GM19035 (cell line): Measurements from ENCODE around the gene P2RX6.
A peak's percentile ranks its signal among the peaks of the same experiment; 100 is the strongest.

Experiments
- ATAC-seq: cut with Tn5 transposase; IDR thresholded peaks from one replicate; pipeline ENCODE4 v1.9.1; 2021; ENCODE audit not compliant: unreplicated experiment

The P2RX6 gene

DNA sequence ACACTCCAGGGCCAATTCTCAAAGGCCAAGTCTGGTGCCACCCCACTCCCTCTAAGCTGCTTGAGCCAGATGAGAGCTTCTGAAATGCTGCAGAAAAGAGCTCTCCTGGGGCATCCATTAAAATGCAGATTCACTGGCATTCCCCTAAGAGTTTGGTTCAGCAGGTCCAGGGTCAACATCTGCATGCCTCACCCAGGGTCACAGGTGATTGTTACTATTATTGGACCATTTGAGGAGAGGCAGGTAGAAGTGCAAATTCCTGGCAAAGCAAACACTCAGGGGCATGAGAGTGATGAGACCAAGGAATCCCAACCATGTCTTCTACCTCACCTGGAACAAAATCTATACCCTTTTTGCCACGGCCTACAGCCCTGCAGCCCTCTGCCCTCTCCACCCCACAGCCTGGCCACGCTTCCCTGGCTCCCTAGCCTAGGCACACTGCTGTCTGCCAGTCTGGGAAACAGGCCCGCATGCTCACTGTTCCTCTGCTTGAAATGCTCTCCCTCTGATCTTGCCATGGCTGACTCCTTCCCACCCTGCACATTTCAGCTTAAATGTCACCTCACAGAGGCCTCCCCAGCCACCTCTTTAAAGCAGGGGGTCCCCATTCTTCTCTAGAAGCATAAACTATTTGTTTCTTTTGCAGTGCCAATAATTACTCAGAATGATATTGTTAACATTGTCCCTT lies 4.4 kb upstream of the P2RX6 start:
- no peak for ATAC-seq

DNA sequence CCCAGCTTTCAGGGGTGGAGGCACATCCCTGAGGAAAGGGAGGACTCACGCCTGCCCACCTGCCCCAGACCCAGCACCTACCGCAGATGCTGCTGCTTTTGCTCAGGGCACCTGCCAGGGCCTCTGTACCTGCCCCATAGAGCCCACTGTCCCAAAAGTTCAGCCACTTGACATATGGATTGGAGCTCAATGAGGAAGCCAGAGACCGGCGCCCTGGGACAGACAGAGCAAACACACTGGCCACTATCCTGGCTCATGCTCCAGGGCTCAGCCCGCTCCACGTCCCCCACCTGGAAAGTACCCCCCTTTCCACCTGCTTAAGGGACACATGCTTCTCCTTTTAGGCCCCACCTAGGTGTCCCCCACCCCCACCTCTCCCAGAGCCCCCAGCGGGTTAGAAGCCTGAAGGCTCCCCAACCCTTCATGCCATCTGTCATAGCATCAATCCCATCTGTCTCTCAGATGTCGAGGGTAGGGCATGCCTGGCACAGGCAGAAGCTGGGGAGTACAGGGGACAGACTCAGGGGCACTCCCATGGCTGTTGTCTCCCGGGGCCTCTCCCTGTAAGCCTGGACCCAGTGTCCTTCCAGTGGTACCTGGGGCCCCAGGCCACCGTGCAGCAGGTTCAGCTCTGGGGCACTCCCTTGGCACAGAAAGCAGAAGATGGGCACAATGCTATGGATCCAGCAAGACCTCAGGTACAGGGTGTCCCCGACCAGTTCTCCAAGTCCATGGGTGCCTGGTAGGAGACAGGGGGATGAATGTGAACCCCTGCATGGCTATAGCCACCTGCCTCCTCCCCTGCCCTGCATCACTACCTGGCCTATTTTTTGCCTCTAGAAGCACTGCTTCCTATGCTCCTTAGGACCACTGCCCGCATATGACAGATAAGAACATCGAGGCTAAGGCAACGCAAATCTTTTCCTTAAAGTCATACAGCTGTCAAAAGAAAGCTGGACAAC lies 2.2 kb upstream of the P2RX6 start:
- no peak for ATAC-seq

DNA sequence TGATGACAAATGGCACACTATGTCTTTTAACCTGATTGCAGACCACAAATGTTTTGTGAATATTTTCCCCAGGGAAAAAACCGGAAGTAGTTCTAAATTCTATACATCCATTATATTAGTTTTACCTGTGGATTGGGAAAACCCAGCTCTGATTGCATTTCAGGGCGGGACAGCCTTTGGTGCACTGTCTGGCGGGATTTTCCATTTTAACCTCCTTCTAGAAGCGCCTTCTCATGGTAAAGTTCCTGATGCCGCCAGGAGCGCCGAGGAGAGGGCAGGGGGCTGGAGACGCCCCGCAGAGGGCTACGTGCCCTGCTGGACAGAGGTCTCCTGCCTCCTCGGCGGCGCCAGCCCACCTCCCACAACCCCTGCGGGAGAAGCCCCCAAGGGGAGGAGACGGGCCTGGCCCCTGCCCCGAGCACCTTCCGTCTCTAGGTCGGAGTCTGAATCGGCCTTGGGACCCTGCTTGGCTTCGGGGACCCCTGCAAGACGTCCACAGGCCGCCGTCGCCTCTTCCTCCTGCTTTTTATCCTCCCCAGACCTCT lies 1.2 kb upstream of the P2RX6 start:
- peak; percentile 19 for ATAC-seq

DNA sequence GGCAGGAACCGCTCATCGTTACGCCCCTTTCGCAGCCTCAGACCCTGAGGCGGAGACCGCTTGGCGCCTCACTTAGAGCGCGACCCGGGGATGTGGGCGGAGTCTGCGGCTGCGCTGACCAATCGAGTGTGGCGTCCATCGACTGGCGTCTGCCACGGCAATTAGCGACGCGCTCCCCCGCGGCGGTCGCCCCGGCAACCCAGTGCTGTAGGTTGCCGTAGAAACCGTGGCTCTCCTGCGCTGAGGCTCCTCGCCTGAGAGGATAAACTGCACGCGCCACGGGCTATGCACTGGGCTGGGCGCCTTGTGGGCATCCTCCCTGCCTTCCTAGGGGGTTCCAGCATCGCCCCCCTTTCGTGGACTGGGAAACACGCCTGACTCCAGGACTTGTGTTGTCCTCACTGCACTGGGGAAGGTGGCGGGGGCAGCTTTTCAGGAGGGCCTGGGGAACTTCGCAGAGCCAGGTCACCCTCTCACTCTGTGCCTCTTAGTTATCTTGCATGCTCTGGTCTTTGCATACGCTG lies 701 bp upstream of the P2RX6 start:
- peak; percentile 87 for ATAC-seq

- ATAC-seq: no peak
Measured at GRCh38 chr22:21015466-21016006, 571 bp downstream of the P2RX6 start.

- ATAC-seq: no peak
Measured at GRCh38 chr22:21016644-21017420, 1.9 kb downstream of the P2RX6 start.

DNA sequence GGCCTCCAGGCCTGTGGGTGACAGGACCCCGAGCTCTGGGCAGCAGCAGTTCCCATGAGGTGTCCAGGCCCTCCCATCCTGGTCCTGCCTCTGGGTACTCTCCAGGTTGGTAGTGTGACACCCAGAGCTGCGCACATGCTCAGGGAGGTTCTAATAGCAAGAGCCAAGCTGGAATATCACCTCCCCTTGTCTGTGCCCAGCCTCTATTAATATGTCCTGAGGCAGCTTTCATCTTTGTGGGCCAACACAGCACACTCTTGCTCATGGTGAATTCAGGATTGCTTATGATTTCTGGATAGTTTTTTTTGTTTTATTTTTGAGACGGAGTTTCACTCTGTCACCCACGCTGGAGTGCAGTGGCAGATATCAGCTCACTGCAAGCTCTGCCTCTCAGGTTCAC lies 3.3 kb downstream of the P2RX6 start:
- ATAC-seq: no peak

GRCh38 chr22:21020802-21021429 lies 6.0 kb downstream of the P2RX6 start:
- ATAC-seq: no peak

- ATAC-seq: no peak
Measured at GRCh38 chr22:21022507-21022906, 7.5 kb downstream of the P2RX6 start.

GRCh38 chr22:21022955-21023614 lies 8.1 kb downstream of the P2RX6 start:
- ATAC-seq: no peak

DNA sequence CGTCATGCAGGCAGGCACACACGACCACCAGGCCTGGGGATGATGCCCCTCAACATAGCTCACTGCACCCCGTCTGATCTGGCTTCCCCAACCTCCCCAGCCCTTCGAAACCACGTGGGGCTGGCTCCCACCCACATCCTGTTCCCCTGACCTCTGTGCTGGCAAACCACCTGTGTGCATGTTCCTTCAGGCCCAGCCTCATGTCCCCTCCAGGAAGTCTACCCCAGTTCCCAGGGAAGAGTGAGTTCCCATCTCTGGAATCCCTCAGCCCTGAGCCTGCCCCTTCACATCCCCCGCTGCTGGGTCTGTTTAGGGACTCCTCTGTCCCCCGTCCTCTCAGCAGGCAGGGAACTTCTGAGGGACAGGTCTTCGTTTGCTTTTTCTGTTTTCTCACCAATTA lies 10.3 kb downstream of the P2RX6 start:
- no peak for ATAC-seq

GRCh38 chr22:21025763-21026755 lies 11.1 kb downstream of the P2RX6 start:
- ATAC-seq: no peak

GRCh38 chr22:21026783-21027692 lies 12.1 kb downstream of the P2RX6 start:
- no peak for ATAC-seq

GRCh38 chr22:21028277-21029251 lies 13.6 kb downstream of the P2RX6 start:
- ATAC-seq: no peak

DNA sequence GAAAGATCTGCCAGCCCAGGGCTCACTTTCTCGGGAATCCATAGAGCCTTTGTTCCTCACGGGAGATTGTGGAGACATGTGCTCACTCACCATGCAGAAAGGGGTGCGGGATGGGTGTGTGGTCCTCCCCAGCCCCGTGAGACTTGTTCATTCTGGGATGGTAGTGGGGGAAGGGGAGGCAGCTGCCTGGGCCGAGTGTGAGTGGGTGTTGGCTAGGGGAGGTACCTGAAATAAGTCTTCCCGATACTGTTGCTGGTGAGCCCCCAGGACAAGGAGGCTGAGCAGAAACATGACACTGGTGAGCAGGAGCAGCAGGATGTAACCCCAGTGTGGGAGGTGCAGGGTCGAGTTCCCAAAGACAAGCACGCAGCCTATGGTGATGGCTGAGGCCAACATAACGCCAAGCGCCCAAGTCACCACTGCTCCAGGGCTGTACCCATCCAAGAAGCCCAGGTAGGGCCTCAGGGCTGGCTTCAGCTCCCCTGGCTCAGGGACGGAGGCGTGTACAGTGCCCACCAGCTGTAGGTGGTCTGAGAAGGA lies 14.6 kb downstream of the P2RX6 start:
- no peak for ATAC-seq

GRCh38 chr22:21030032-21030431 lies 15.1 kb downstream of the P2RX6 start:
- no peak for ATAC-seq
